CD4-positive, alpha-beta T cell treated with Interferon gamma for 1 hour (primary cell): ENCODE data around the gene CNMD.

Source experiments
- DNase-seq: peaks from one replicate; pipeline ENCODE4 v3.0.0-alpha.2; 2020

The CNMD gene

GRCh38 chr13:52739468-52740071 lies at the start of gene CNMD:
Gene CNMD (minus strand): TSS chr13:52739820. CDS start chr13:52739701, 119 bp downstream.
- no peak for DNase-seq

- no peak for DNase-seq
Observed at GRCh38 chr13:52788011-52788410, 48.4 kb upstream of the CNMD start.

GRCh38 chr13:52787235-52787634 lies 47.6 kb upstream of the CNMD start:
- DNase-seq = no peak

GRCh38 chr13:52786766-52787165 lies 47.1 kb upstream of the CNMD start:
- DNase-seq = no peak

GRCh38 chr13:52785739-52786138 lies 46.1 kb upstream of the CNMD start:
- no peak for DNase-seq

- no peak for DNase-seq
Observed at GRCh38 chr13:52784591-52785340, 45.1 kb upstream of the CNMD start.

- DNase-seq = no peak
Observed at GRCh38 chr13:52783943-52784342, 44.3 kb upstream of the CNMD start.

- no peak for DNase-seq
Observed at GRCh38 chr13:52782471-52783448, 43.1 kb upstream of the CNMD start.

GRCh38 chr13:52780611-52781010 lies 41.0 kb upstream of the CNMD start:
- no peak for DNase-seq

- no peak for DNase-seq
Observed at GRCh38 chr13:52780092-52780491, 40.5 kb upstream of the CNMD start.

- DNase-seq = no peak
Observed at GRCh38 chr13:52779103-52779502, 39.5 kb upstream of the CNMD start.

- no peak for DNase-seq
Observed at GRCh38 chr13:52776726-52777125, 37.1 kb upstream of the CNMD start.

GRCh38 chr13:52775511-52775910 lies 35.9 kb upstream of the CNMD start:
- no peak for DNase-seq

GRCh38 chr13:52767949-52768516 lies 28.4 kb upstream of the CNMD start:
- no peak for DNase-seq

- DNase-seq = no peak
Observed at GRCh38 chr13:52765611-52766390, 26.2 kb upstream of the CNMD start.

- DNase-seq = no peak
Observed at GRCh38 chr13:52760077-52760476, 20.5 kb upstream of the CNMD start.

GRCh38 chr13:52758114-52758513 lies 18.5 kb upstream of the CNMD start:
- no peak for DNase-seq

GRCh38 chr13:52751196-52751595 lies 11.6 kb upstream of the CNMD start:
- DNase-seq = no peak

- no peak for DNase-seq
Observed at GRCh38 chr13:52750713-52751112, 11.1 kb upstream of the CNMD start.

- DNase-seq = no peak
Observed at GRCh38 chr13:52749419-52749818, 9.8 kb upstream of the CNMD start.

GRCh38 chr13:52746141-52746540 lies 6.5 kb upstream of the CNMD start:
- DNase-seq = no peak

- no peak for DNase-seq
Observed at GRCh38 chr13:52744842-52745375, 5.3 kb upstream of the CNMD start.
